Measurements from ENCODE around the gene MAN2C1. TPM values are rescaled to one million over a fixed set of nuclear protein-coding genes. Genes with fewer than 3 reads are reported as not detected.
"Not testable (repeated sequence)": the region's sequence is repeated elsewhere in the genome, so short reads cannot be mapped to it uniquely, and the experiment has no call there.

MAN2C1 gene
- total and polyA plus RNA-seq, 4 experiments from 2014 or later: 32.2 to 449 (median 243) TPM

DNA sequence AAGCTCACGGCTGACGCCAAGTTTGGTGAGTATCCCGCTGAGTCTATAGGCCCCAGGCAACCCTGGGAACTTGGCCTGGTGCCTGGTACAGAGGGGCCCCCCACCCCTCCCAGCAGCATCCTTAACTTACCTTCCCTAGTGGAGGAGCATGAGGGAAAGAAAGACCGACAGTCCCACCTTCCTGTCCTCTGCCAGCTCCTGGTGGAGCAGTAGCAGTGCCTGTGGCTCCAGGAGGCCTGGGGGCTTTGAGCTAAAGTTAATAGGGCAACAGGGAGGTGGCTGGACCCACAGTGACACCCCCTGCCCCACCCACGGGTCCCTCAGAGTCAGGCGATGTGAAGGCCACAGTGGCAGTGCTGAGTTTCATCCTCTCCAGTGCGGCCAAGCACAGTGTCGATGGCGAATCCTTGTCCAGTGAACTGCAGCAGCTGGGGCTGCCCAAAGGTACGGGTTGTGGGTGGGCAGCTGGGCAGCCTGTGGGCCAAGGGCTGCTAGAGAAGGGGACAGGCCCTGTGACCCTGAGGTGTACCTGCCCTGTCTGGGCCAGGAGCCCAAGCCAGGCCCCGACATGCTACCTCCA lies 29.7 kb downstream of the MAN2C1 start:
- ChIA-PET POLR2A (ENCODE audit: partially characterized antibody) (interaction anchor here (1.3 to 2.0 kb wide), 2 partner anchors 9 to 30 kb away, joined by 4 to 6 read pairs; partner anchors contain the start of gene MAN2C1), CTCF (ENCODE audit: partially characterized antibody) (no interaction called here)
- Histone ChIP-seq H3K36me3 (ENCODE audit: insufficient read depth, low read length) (peaks cover 5% of the 10 kb centered on the region), H3K4me1 (ENCODE audit: insufficient read depth, low read length) (peaks cover 15% of the 10 kb centered on the region), H3K9me3 (ENCODE audit: control insufficient read depth in 1 of 2, low read length in 2 of 2) (no peaks in the 10 kb centered on the region), H3K4me3 (ENCODE audit: low read length in 2 of 2) (no peak overlapping the region), H3K27ac (ENCODE audit: low read depth, low read length) (no peak overlapping the region), H3K27me3 (ENCODE audit: insufficient read depth, low read length) (no peaks in the 10 kb centered on the region)
- Mint-ChIP-seq H3K27ac (peak overlapping the region in 1 of 7 donors; percentile 4), H3K36me3 (peaks cover 5 to 18% of the 10 kb centered on the region in 2 donors), H3K9me3 (no peaks in the 10 kb centered on the region), H3K4me1 (peaks cover 9 to 26% (median 18%) of the 10 kb centered on the region in 4 donors), H3K27me3 (no peaks in the 10 kb centered on the region), H3K4me3 (no peak overlapping the region)
- intact Hi-C loops (cut with micrococcal nuclease): no loop called here
- no peak for DNase-seq

DNA sequence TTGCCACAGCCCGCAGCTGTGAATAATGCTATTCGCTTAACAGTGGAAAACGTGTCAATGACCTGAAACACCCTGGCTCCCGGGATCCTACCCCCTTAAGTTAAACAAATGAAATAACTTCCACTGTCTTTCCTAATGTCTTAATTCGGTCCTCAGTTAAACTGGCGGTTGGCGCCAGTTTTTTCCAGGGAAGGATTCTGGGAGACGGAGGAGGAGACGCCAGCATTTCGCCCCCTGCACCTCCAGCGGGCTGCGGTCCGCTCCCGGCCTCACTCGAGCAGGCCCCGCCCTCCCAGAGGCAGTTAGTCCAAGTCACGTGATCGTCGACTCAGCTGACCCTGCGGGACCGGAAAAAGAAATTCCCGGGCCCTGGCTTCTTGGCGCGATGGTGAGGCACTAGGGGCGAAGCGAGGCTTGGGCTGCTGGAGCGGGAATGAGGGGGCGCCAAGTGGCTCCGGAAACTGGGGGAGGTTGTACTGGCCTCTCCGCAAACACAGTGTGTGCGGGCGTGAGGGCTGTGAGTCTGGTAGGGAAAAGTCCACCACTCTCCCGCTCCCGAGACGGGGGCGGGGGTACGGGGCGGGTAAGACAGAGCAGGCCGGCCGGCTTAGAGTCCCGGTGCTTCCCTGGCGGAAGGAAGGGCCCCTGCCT lies 32.6 kb downstream of the MAN2C1 start, which contains the start of gene COMMD4:
Gene COMMD4, plus strand, starts transcription at position 359 of the 651 bp plus-strand sequence. Its CDS starts 27 bp downstream, at position 386.
- H3K4me3 Mint-ChIP-seq: peak within 1 kb of the TSS; percentile 90 to 93 (median 92)
- POLR2A ChIA-PET (ENCODE audit: partially characterized antibody): interaction anchor here (1.8 to 3.4 kb wide), 3 partner anchors 11 to 32 kb away, joined by 4 to 21 read pairs (median 11); partner anchors contain the start of genes MAN2C1 and NEIL1
- intact Hi-C loops (cut with micrococcal nuclease): no loop called here

DNA sequence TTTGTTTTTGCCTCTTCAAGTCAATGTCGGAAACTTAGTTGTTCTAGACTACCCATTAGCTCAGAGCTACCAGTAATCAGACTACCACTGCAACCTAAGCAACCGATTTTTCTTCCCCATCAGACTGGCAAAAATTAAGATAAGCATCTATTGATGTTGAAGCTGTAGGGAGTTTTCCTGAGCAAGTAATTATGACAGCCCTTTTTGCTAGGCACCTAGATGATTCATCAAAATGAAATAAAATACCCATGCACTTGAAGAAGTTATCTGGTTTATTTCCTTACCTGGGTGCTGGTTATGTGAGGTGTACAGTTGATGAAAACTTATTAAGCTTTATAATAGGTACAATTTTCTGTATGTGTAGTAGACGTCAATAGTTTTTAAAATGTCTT lies 33.1 kb downstream of the MAN2C1 start:
- Histone ChIP-seq H3K4me1 (ENCODE audit: insufficient read depth, low read length) (peaks cover 15% of the 10 kb centered on the region), H3K4me3 (ENCODE audit: low read length in 2 of 2) (peak overlapping the region; percentile 47 to 68), H3K9me3 (ENCODE audit: control insufficient read depth in 1 of 2, low read length in 2 of 2) (no peaks in the 10 kb centered on the region), H3K27me3 (ENCODE audit: insufficient read depth, low read length) (no peaks in the 10 kb centered on the region), H3K36me3 (ENCODE audit: insufficient read depth, low read length) (peaks cover 5% of the 10 kb centered on the region), H3K27ac (ENCODE audit: low read depth, low read length) (peak overlapping the region; percentile 27)
- Mint-ChIP-seq H3K4me1 (peaks cover 9 to 26% (median 18%) of the 10 kb centered on the region in 4 donors), H3K27ac (peak overlapping the region in 6 of 7 donors; percentile 81 to 92 (median 91)), H3K4me3 (peak overlapping the region; percentile 90 to 93 (median 92)), H3K9me3 (no peaks in the 10 kb centered on the region), H3K27me3 (no peaks in the 10 kb centered on the region), H3K36me3 (peaks cover 5 to 12% of the 10 kb centered on the region in 2 donors)
- ChIA-PET CTCF (ENCODE audit: partially characterized antibody) (interaction anchor here (2.4 kb wide), 1 partner anchor 32 kb away, joined by 12 read pairs; the partner anchor contains the start of gene MAN2C1), POLR2A (ENCODE audit: partially characterized antibody) (interaction anchor here (1.4 to 3.4 kb wide), 4 partner anchors 12 to 33 kb away, joined by 4 to 21 read pairs (median 8); partner anchors contain the start of genes MAN2C1 and NEIL1)
- DNase-seq: no peak
- intact Hi-C loops (cut with micrococcal nuclease): no loop called here

More for the DNA sequence above, 32.6 kb downstream of the MAN2C1 start, which contains the start of gene COMMD4:
- Mint-ChIP-seq H3K27me3 (no peaks in the 10 kb centered on the region), H3K36me3 (peaks cover 5 to 12% of the 10 kb centered on the region in 2 donors), H3K4me1 (peaks cover 9 to 26% (median 18%) of the 10 kb centered on the region in 4 donors), H3K9me3 (no peaks in the 10 kb centered on the region), H3K27ac (peak within 1 kb of the TSS; percentile 81 to 92 (median 91))
- DNase-seq: peak; percentile 58 to 71 (median 63)
- peaks cover 15% of the 10 kb centered on the region for H3K4me1 ChIP-seq (ENCODE audit: insufficient read depth, low read length)
- peak within 1 kb of the TSS; percentile 47 to 68 for H3K4me3 ChIP-seq (ENCODE audit: low read length in 2 of 2)
- H3K9me3 ChIP-seq (ENCODE audit: control insufficient read depth in 1 of 2, low read length in 2 of 2): no peaks in the 10 kb centered on the region
- H3K27me3 ChIP-seq (ENCODE audit: insufficient read depth, low read length): no peaks in the 10 kb centered on the region
- peak within 1 kb of the TSS; percentile 27 for H3K27ac ChIP-seq (ENCODE audit: low read depth, low read length)
- H3K36me3 ChIP-seq (ENCODE audit: insufficient read depth, low read length): peaks cover 5% of the 10 kb centered on the region
- CTCF ChIA-PET (ENCODE audit: partially characterized antibody): interaction anchor here (1.2 to 2.4 kb wide), 2 partner anchors 10 to 32 kb away, joined by 4 to 12 read pairs; partner anchors contain the start of gene MAN2C1

DNA sequence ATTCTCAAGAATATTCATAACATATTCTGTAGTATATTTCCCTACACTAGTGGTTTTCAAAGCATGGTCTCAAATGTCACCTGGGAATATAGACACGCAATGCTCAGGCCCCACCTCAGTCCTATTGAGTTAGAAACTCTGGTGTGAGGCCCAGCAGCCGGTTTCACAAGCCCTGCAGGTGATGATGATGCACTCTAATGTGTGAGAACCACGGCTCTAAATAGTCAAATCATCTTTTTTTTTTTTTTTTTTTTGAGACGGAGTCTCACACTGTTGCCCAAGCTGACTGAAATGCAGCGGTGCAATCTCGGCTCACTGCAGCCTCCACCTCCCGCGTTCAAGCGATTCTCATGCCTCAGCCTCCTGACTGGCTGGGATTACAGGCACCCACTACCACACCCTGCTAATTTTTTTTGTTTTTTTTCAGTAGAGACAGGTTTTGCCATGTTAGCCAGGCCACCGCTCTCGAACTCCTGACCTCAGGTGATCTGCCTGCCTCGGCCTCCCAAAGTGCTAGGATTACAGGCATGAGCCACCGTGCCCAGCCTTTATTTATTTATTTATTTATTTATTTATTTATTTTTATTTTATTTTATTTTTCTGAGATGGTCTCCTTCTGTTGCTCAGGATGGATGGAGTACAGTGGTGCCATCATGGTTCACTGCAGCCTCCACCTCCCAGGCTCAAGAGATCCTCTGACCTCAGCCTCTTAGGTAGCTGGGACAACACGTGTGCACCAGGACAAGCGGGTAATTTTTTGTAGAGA lies 34.6 kb downstream of the MAN2C1 start:
- ChIA-PET CTCF (ENCODE audit: partially characterized antibody) (interaction anchor here (2.4 kb wide), 1 partner anchor 34 kb away, joined by 12 read pairs; the partner anchor contains the start of gene MAN2C1), POLR2A (ENCODE audit: partially characterized antibody) (interaction anchor here (1.4 to 3.4 kb wide), 2 partner anchors 17 to 34 kb away, joined by 4 to 21 read pairs; partner anchors contain the start of gene MAN2C1)
- H3K27me3 ChIP-seq (ENCODE audit: insufficient read depth, low read length); H3K27ac ChIP-seq (ENCODE audit: low read depth, low read length); H3K9me3 Mint-ChIP-seq; H3K36me3 ChIP-seq (ENCODE audit: insufficient read depth, low read length); H3K36me3 Mint-ChIP-seq; H3K27ac Mint-ChIP-seq; DNase-seq; intact Hi-C loops (cut with micrococcal nuclease); H3K4me3 ChIP-seq (ENCODE audit: low read length in 2 of 2); H3K27me3 Mint-ChIP-seq; H3K9me3 ChIP-seq (ENCODE audit: control insufficient read depth in 1 of 2, low read length in 2 of 2): not testable (repeated sequence)
- Mint-ChIP-seq H3K4me1 (peaks cover 9 to 26% (median 18%) of the 10 kb centered on the region in 4 donors), H3K4me3 (peak overlapping the region in 1 of 8 donors; percentile 17)
- H3K4me1 ChIP-seq (ENCODE audit: insufficient read depth, low read length): peaks cover 15% of the 10 kb centered on the region

DNA sequence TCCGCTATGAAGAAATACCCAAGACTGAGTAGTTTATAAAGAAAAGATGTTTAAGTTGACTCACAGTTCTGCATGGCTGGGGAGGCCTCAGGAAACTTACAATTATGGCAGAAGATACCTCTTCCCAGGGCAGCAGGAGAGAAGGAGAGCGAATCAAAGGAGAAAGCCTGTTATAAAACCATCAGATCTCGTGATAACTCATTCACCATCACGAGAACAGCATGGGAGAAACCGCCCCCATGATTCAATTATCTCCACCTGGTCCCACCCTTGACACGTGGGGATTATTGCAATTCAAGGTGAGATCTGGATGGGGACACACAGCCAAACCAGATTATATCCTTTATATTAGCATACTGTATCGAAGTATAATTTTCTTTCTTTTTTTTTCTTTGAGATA lies 36.3 kb downstream of the MAN2C1 start:
- intact Hi-C loops (cut with micrococcal nuclease); H3K9me3 ChIP-seq (ENCODE audit: control insufficient read depth in 1 of 2, low read length in 2 of 2); POLR2A ChIA-PET (ENCODE audit: partially characterized antibody); H3K27me3 ChIP-seq (ENCODE audit: insufficient read depth, low read length); H3K27me3 Mint-ChIP-seq; H3K27ac ChIP-seq (ENCODE audit: low read depth, low read length); H3K4me3 Mint-ChIP-seq; H3K36me3 Mint-ChIP-seq; H3K4me3 ChIP-seq (ENCODE audit: low read length in 2 of 2); H3K27ac Mint-ChIP-seq; H3K36me3 ChIP-seq (ENCODE audit: insufficient read depth, low read length); H3K9me3 Mint-ChIP-seq; CTCF ChIA-PET (ENCODE audit: partially characterized antibody); DNase-seq: not testable (repeated sequence)
- peaks cover 15% of the 10 kb centered on the region for H3K4me1 ChIP-seq (ENCODE audit: insufficient read depth, low read length)
- H3K4me1 Mint-ChIP-seq: peaks cover 9 to 21% (median 16%) of the 10 kb centered on the region in 4 donors

DNA sequence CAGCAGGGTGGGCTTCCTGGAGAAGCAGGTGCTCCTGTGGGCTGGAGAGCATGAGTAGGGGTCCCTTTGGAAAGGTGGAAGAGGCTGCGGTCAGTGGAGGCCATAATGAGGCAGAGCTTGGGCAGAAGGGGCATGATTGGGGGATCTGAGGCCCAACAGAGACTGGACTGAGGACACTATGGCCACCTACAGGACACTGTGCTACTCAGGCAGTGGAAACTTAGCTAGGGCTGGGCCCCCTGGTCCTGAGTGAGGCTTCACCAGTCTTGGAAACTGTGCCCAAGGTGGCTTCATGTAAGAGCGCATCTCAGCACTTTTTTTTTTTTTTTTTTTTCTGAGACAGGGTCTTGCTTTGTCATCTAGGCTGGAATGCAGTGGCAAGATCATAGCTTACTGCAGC lies 38.8 kb downstream of the MAN2C1 start:
- Histone ChIP-seq H3K9me3 (ENCODE audit: control insufficient read depth in 1 of 2, low read length in 2 of 2) (no peaks in the 10 kb centered on the region), H3K4me3 (ENCODE audit: low read length in 2 of 2) (no peak overlapping the region), H3K27me3 (ENCODE audit: insufficient read depth, low read length) (no peaks in the 10 kb centered on the region), H3K36me3 (ENCODE audit: insufficient read depth, low read length) (no peaks in the 10 kb centered on the region), H3K27ac (ENCODE audit: low read depth, low read length) (no peak overlapping the region), H3K4me1 (ENCODE audit: insufficient read depth, low read length) (no peaks in the 10 kb centered on the region)
- H3K4me1 Mint-ChIP-seq: no peaks in the 10 kb centered on the region
- DNase-seq: no peak
- no peaks in the 10 kb centered on the region for H3K36me3 Mint-ChIP-seq
- H3K27me3 Mint-ChIP-seq: no peaks in the 10 kb centered on the region
- ChIA-PET CTCF (ENCODE audit: partially characterized antibody) (no interaction called here), POLR2A (ENCODE audit: partially characterized antibody) (no interaction called here)
- no peaks in the 10 kb centered on the region for H3K9me3 Mint-ChIP-seq
- intact Hi-C loops (cut with micrococcal nuclease): no loop called here
- H3K4me3 Mint-ChIP-seq: no peak overlapping the region
- H3K27ac Mint-ChIP-seq: no peak overlapping the region

All from CD4-positive, alpha-beta memory T cell (primary cell).